ENCODE measurements around the gene MANSC4. TPM values are rescaled to one million over a fixed set of nuclear protein-coding genes. Genes with fewer than 3 reads are reported as not detected.

The MANSC4 gene
- not detected in 2 replicates for total RNA-seq

DNA sequence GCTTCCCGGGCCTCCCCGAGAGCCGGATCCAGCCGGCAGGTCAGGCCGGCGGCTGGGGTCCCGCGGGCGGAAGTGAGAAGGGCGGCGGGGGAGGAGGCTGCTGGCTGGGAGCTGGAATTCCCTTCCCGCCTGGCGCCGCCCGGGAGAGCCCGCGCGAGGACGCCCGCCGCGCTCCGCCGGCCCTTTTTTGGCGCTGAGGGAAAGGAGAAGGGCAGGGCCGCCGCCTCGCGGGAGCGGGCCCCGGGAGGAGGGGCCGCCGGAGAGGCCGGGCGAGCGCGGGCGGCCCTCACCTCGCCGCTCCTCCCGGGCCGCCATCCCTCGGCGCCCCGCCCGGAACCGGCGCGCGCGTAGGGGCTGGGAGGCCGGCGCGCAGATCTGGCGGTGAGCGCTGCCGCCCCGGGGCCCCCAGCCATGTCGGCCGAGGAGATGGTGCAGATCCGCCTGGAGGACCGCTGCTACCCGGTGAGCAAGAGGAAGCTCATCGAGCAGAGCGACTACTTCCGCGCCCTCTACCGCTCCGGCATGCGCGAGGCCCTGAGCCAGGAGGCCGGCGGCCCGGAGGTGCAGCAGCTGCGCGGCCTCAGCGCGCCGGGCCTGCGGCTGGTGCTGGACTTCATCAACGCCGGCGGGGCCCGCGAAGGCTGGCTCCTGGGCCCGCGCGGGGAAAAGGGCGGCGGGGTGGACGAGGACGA is at the start of gene MANSC4, which contains the start of gene KLHL42:
Gene MANSC4 (minus strand): TSS at position 317 of the 692 bp plus-strand sequence. CDS start 8,960 bp downstream, outside the sequence.
Gene KLHL42 (plus strand): TSS at position 314 of the 692 bp plus-strand sequence. CDS start 98 bp downstream, at position 412.

Other genes with a start within 250 kb of the MANSC4 start
- gene REP15, start 83.8 kb downstream of the MANSC4 start, total RNA-seq = 9.9 and 15.4 TPM in 2 replicates
- gene MRPS35, start 69.4 kb downstream of the MANSC4 start, total RNA-seq = 25.7 and 37.9 TPM in 2 replicates
- 10.9 and 18.6 TPM in 2 replicates for gene KLHL42, start within 50 bp of the MANSC4 start, total RNA-seq
- gene PTHLH, start 192.5 kb upstream of the MANSC4 start, total RNA-seq = 0.22 TPM in 1 of 2 replicates, not detected in the other

Measured in dermis lymphatic vessel endothelial cell (primary cell).